Spleen (tissue), 7 donors: ENCODE data around the gene RYR3.

ENCODE experiments used
- CTCF ChIP-seq, 11 experiments: fragments of 200-600 bp in 7 of 11; fragments of 450-650 bp in 4 of 11; sonication (generic) in 4 of 11; IDR thresholded peaks in 8 of 11; conservative IDR thresholded peaks in 3 of 11; 1 replicate in 7 of 11; 2 replicates in 4 of 11; pipeline versions ENCODE4 v1.4.0 to v1.8.0; 2016 to 2021; ENCODE audit warnings: antibody characterized with exemption in 11 of 11, inconsistent platforms in 4 of 11, mild to moderate bottlenecking in 1 of 11
- POLR2A ChIP-seq, 3 donors: fragments of 450-650 bp; IDR thresholded peaks; one replicate each; pipeline ENCODE4 v1.5.1; 2017; ENCODE audit warnings: antibody characterized with exemption in 3 of 3, mild to moderate bottlenecking in 1 of 3
- donor health status: DM: no; HTN: no; CAD: no; lungs with moderate emphysema.
- donor health status: DM: no; HTN: no; CAD: no.
- donor health status: DM: no; HTN: no; CAD: no.

DNA sequence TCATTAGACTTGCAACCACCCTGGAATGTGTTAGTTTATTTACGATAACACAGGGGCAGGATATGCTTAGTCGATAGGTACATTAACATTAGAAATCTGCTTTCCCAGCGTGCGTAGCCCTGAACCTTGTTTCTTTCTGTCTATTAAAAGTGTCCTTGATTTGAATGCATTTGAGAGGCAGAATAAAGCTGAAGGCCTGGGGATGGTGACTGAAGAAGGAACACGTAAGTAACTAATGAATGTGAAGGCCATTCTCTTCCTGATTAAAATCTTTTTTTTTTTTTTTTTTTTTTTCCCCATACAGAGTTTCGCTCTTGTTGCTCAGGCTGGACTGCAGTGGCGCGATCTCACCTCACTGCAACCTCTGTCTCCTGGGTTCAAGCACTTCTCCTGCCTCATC lies 514.7 kb downstream of the RYR3 start:
- TF ChIP-seq POLR2A (IDR thresholded peaks at IDR 0.05) (no peak), CTCF (IDR thresholded peaks at IDR 0.05 in 8 of 11, conservative IDR thresholded peaks at IDR 0.05 in 3 of 11) (no peak)
